Measurements from ENCODE around the gene RBM11. TPM values are rescaled to one million over a fixed set of nuclear protein-coding genes. Genes with fewer than 3 reads are reported as not detected.

Gene RBM11
- total RNA-seq, 2 experiments from 2014 or later: 17.4 to 18.7 TPM

- POLR2A ChIA-PET: no interaction called here
- Mint-ChIP-seq H3K27ac (no peak overlapping the region), H3K4me3 (no peak overlapping the region), H3K27me3 (peaks cover 22% of the 10 kb centered on the region), H3K9me3 (no peaks in the 10 kb centered on the region), H3K36me3 (ENCODE audit: low read depth) (no peaks in the 10 kb centered on the region), H3K4me1 (ENCODE audit: low read depth) (no peaks in the 10 kb centered on the region)
- no peak overlapping the region for H3K4me3 ChIP-seq (ENCODE audit: low read length)
- peaks cover 0 to 12% of the 10 kb centered on the region in 2 experiments for H3K27me3 ChIP-seq (ENCODE audit: control insufficient read depth in 1 of 2, insufficient read depth in 2 of 2, low read length in 2 of 2)
- no peaks in the 10 kb centered on the region for H3K36me3 ChIP-seq (ENCODE audit: insufficient read depth, low read length)
- intact Hi-C loops (cut with DNase I, micrococcal nuclease): no loop called here
- no peak for DNase-seq
- H3K27ac ChIP-seq (ENCODE audit: low read depth in 1 of 2, low read length in 2 of 2): no peak overlapping the region
- H3K9me3 ChIP-seq (ENCODE audit: control insufficient read depth in 1 of 2, insufficient read depth in 1 of 2, low read length in 2 of 2): no peaks in the 10 kb centered on the region
- CTCF ChIA-PET: no interaction called here
- TF ChIP-seq CTCF (IDR thresholded peaks at IDR 0.05): no peak
- no peaks in the 10 kb centered on the region for H3K4me1 ChIP-seq (ENCODE audit: insufficient read depth, low read length)
- no peak for ATAC-seq (ENCODE audit: poor library complexity)
Measured at GRCh38 chr21:14267076-14267475, 51.1 kb downstream of the RBM11 start.

- POLR2A ChIA-PET: no interaction called here
Measured at GRCh38 chr21:14270631-14271030, 54.7 kb downstream of the RBM11 start.

GRCh38 chr21:14271053-14271452 lies 55.1 kb downstream of the RBM11 start:
- CTCF ChIA-PET: no interaction called here
- Histone ChIP-seq H3K36me3 (ENCODE audit: insufficient read depth, low read length) (no peaks in the 10 kb centered on the region), H3K4me1 (ENCODE audit: insufficient read depth, low read length) (no peaks in the 10 kb centered on the region), H3K27me3 (ENCODE audit: control insufficient read depth in 1 of 2, insufficient read depth in 2 of 2, low read length in 2 of 2) (peaks cover 12 to 28% of the 10 kb centered on the region in 2 experiments), H3K4me3 (ENCODE audit: low read length) (no peak overlapping the region), H3K27ac (ENCODE audit: low read depth in 1 of 2, low read length in 2 of 2) (no peak overlapping the region), H3K9me3 (ENCODE audit: control insufficient read depth in 1 of 2, insufficient read depth in 1 of 2, low read length in 2 of 2) (peaks cover 0 to 5% of the 10 kb centered on the region in 2 experiments)
- peaks cover 58% of the 10 kb centered on the region for H3K27me3 Mint-ChIP-seq
- H3K9me3 Mint-ChIP-seq: no peaks in the 10 kb centered on the region
- ATAC-seq (ENCODE audit: poor library complexity) (no peak), DNase-seq (no peak)
- H3K4me1 Mint-ChIP-seq (ENCODE audit: low read depth): peaks cover 7% of the 10 kb centered on the region
- H3K27ac Mint-ChIP-seq: no peak overlapping the region
- intact Hi-C loops (cut with DNase I, micrococcal nuclease): no loop called here
- no peak for TF ChIP-seq CTCF (IDR thresholded peaks at IDR 0.05)
- no peak overlapping the region for H3K4me3 Mint-ChIP-seq
- POLR2A ChIA-PET: no interaction called here
- no peaks in the 10 kb centered on the region for H3K36me3 Mint-ChIP-seq (ENCODE audit: low read depth)

More at GRCh38 chr21:14270631-14271030, 54.7 kb downstream of the RBM11 start:
- Histone ChIP-seq H3K4me1 (ENCODE audit: insufficient read depth, low read length) (no peaks in the 10 kb centered on the region), H3K36me3 (ENCODE audit: insufficient read depth, low read length) (no peaks in the 10 kb centered on the region), H3K9me3 (ENCODE audit: control insufficient read depth in 1 of 2, insufficient read depth in 1 of 2, low read length in 2 of 2) (peaks cover 0 to 5% of the 10 kb centered on the region in 2 experiments), H3K4me3 (ENCODE audit: low read length) (no peak overlapping the region), H3K27me3 (ENCODE audit: control insufficient read depth in 1 of 2, insufficient read depth in 2 of 2, low read length in 2 of 2) (peaks cover 12 to 28% of the 10 kb centered on the region in 2 experiments), H3K27ac (ENCODE audit: low read depth in 1 of 2, low read length in 2 of 2) (no peak overlapping the region)
- ATAC-seq (ENCODE audit: poor library complexity) (no peak), DNase-seq (no peak)
- CTCF ChIA-PET: no interaction called here
- TF ChIP-seq CTCF (IDR thresholded peaks at IDR 0.05): no peak
- peaks cover 7% of the 10 kb centered on the region for H3K4me1 Mint-ChIP-seq (ENCODE audit: low read depth)
- H3K27me3 Mint-ChIP-seq: peaks cover 54% of the 10 kb centered on the region
- no peaks in the 10 kb centered on the region for H3K9me3 Mint-ChIP-seq
- H3K27ac Mint-ChIP-seq: no peak overlapping the region
- no peaks in the 10 kb centered on the region for H3K36me3 Mint-ChIP-seq (ENCODE audit: low read depth)
- intact Hi-C loops (cut with DNase I, micrococcal nuclease): no loop called here
- H3K4me3 Mint-ChIP-seq: no peak overlapping the region

Data from CD4-positive, alpha-beta T cell (primary cell).